NCI-H1436 treated with DMSO at 0.1 percent for 48 hours (cell line): ENCODE data around the gene TBXAS1.

Source experiments
- DNase-seq: peaks from one replicate; lab custom pipeline; 2025; lab: John Stamatoyannopoulos, UW

TBXAS1 gene

DNA sequence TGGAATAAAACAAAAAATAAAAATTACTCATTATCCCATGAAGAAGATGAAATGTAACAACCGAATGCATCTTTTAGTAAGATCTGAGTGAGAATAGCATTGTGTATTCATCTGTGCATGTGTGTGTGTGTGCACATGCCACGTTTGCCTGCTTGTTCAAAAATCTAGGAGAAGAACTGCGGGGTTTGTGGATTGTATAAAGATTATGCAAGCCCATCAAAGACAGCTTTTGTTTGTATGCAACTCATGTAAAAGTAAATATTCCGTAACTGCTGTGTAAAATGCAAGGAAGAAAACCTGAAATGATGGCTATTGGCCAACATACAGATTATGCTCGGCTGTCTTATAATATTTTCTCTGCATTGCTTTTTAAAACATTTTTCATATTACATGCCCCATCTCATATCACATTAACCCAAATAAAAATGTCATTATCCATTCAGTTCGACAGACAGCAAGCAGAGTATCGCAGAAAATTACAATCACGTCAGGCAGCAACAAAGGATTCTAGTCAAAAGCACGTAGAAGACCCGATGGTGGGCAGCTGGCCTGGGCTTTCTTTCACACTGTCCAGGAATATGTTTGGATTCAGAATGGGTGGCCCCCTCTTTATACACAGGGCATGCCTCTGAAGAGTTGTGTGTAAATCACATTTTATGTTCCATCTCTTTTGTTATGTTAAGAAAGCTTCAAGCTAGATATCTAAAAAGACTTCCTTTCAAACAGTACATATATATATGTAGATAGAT lies 119.7 kb downstream of the TBXAS1 start:
- DNase-seq: no peak

DNA sequence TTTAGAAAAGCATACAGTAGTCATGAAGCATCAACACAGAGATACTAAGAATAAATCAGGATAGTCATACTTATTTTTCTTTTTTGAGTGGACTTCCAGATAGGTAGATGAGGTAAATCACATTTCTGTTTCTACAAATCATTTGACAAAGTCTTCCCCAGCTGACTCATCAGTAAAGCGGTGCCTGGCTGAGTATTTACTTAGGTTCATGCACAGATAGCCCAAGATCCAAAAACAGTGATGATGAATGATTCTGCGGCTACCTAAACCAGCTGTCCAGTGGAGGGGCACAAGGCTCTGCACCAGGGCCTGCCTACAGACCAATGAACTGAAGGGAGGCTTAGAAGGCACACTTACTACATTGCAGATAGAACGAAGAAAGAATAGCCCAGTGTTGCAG lies 120.6 kb downstream of the TBXAS1 start:
- DNase-seq: no peak

DNA sequence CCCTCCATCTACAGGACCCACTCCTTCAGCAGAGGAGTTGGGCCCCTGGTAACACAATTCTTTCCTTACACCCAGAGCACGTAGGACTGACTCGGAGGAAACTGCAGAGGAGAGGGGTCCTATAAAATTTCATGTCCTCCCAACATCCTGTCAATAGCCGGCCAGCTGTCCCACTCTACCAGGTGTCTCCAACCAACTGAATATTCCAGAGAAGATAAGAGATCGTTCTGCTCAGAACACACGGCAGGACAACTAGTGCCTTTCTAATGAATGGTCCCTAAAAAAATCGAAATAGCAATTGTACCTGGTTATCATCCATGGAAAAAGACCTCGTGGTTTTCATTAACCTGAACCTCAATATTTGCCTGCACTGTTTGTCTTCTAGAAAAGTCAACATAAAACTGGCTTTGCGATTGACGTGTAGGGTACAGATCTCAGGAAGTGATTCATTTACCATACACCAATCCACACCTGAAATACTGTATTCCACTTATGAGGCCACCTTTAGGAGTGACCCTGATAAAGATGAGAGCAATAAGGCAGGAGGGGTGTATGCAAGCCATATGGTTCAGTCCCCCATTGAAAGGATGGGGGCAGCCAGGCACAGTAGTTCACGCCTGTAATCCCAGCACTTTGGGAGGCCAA lies 121.9 kb downstream of the TBXAS1 start:
- DNase-seq: no peak

DNA sequence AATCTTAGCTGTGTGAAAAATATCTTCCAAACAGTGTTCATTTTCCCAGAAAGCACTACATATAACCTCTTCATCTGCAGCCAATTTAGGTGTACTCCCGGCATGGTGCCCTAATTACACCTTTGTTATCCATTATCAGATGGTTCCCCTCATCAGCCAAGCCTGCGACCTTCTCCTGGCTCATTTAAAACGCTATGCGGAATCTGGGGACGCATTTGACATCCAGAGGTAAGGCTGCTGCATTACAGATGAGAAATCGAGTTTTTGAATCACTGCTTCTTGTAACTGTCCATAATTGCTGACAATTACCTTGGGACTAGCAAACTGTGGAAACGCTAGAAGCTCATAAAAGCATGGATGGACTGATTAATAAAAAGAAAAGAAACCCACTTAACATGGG lies 124.2 kb downstream of the TBXAS1 start:
- no peak for DNase-seq

DNA sequence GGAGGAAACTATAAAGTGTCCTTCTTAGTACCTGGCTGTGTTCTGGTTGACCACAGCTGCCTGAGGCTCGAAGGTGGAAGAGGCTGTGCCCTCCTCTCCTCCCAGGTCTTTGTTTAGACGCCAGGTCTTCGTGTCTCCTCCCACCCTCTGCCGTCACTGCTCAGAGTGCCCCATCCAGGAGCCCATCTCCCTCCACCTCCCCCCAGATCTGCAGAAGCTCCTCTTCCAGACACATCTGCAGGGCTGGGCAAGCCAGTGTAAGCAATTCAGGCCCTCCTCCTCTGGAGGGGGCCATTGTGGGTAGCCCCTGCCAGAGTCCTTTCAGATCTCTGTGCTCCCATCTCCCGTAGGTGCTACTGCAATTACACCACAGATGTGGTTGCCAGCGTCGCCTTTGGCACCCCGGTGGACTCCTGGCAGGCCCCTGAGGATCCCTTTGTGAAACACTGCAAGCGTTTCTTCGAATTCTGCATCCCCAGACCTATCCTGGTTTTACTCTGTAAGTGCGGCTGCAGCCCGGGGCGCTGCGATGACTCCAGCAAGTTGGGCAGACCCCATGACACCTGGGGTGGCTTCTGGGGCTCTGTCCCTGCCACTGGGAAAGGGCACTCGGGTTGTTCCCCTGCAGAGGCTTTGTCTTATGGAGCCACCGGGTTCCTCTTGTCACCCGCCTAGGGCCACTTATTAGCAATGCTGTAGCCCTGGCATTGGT lies 126.2 kb downstream of the TBXAS1 start:
- DNase-seq: no peak

DNA sequence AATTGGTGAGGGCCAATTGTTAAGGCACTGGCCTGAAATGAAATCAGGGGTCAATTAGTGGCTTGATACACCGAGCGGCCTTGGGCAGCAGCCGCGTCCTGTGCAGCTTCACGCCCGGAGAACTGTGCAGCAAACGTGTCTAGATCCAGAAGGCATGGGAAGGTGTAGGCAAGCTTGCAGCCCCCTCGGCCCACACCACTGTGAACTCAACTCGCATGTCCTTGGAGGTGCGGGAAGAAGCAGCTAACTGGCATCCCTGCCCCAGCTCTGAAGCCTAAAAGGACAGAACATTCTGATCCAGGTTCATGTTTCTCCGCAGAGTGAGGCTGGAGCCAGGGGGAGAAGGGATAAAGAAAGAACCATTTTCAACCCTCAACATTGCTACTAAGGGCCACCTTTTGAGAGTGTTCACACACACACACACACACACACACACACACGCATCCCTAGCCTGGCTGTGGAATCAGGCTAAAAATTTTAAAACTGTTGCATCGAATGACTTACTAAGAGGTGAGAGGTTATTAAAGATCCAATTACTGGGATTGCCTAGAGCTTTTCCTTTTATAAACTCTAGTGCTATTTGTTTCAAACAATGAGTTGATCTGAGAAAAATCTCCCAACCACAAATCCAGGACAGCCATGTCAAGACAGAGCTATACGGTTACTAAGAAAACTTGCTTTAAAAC lies 129.7 kb downstream of the TBXAS1 start:
- no peak for DNase-seq

DNA sequence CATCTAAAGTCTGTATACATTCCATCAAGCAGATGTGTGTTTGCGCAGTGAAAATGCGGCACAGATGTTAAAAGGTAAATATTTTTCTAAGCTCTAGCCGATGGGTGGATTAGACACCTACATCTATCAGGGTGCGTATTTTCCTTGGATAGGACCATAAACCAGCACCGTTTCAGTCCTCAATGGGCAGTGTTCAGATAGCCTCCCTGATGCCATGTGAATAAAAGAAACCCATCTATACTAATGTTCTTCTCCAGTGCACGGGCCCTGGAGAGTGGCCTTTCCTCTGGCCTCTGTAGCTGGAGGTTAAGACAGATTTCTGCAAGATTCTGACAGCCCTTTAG lies 130.2 kb downstream of the TBXAS1 start:
- DNase-seq: no peak

DNA sequence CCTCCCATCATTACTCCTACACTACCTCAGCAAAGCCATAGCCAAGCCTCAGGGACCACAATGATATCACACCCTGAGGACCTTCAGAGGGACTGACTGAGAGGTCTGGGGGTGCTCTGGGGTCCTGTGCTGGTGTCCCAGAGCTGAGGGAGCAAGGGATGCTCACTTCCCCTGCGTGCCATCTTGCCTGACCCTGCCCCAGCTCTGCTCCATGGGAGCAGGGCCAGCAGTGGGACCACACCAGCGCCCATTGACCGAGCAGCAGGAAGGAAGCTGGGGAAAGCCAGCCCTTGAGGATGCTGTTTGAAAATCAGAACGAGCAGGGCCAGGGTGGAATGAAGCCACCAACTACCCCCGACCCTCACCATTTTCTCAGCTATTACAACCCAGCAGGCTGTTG lies 130.7 kb downstream of the TBXAS1 start:
- no peak for DNase-seq

DNA sequence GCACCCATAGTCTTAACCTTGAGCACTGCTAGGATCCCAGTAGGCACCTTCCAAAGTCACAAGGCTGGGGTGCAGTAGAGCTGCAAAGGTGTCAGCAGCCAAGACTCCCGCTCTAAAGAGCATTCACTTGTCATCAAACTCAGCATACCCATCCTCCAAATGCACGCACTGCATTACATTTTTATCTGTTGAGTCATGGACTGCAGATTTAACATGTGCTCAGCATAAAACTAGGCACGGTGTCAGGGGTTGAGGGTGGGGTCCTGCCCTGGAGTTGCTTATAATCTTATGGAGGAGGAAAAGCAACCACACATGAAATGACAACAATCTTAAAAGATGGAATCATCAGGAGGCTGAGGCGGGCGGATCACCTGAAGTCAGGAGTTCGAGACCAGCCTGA lies 131.1 kb downstream of the TBXAS1 start:
- no peak for DNase-seq

DNA sequence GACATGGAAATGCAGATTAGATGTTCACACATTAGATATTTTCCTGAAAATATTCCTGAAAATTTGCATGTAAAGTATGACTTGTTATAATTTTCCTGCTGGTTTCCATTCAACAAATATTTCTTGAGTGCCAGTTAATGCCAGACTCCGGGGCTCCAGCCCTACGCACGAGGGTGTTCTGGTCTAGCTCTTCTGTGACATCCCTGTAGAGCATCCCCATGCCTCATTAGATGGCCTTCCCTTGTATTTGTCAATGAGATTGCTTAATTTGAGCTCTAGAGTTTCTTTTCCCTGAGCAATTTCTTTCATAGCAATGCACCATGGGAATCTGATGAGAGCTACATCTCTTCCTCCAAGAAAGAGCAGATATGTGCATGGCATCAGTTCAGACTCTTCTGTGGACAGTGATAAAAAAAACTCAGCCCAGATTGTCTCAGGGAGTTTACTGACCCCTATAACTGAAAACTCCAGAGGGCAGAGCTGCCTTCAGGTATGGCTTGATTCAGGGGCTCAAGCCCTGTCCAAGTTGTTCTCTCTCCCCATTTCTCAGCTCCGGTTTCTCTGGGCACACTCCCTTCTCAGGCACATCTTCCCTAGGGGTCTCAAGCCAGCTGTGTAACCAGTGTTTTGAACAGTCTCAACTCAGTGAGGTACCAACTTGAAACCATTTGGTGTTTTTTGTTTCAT lies 137.0 kb downstream of the TBXAS1 start:
- no peak for DNase-seq

DNA sequence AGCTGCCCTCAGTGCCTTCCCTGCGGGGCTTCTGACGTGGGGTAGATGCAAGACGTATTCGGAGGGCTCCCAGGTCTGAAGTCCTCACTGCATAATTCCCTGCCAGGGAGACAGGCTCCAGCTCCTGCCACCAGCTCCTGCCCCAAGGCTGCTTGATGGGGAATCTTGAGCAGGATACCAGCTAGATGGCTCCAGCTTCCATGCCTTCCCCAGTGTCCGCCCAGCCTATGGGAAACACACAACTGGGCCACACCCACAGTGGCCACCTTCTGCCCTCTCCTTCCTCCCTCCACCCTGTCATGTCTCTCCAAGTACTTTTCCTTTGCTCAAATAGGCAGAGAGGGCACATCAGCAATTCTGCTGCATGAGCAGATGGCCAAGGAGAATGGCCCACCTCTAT lies 137.9 kb downstream of the TBXAS1 start:
- DNase-seq: no peak

DNA sequence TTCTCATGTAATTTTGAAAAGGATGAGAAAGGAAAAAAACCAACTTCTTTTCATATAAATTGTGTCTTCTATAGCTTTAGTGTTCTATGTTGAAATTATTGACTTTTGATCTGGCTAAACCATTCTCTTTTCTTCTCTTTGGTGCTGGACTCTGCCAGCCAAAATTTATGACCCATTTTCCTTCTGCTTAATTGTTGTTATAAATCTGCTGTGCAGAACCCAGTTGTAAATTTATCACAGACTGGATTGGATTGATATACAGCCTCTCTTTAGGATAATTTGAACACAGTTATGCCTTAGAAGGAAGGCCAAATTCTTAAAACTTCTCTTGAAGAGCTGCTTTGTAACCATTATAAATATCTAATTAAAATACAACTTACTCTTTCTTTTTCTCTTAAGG lies 139.9 kb downstream of the TBXAS1 start:
- no peak for DNase-seq

DNA sequence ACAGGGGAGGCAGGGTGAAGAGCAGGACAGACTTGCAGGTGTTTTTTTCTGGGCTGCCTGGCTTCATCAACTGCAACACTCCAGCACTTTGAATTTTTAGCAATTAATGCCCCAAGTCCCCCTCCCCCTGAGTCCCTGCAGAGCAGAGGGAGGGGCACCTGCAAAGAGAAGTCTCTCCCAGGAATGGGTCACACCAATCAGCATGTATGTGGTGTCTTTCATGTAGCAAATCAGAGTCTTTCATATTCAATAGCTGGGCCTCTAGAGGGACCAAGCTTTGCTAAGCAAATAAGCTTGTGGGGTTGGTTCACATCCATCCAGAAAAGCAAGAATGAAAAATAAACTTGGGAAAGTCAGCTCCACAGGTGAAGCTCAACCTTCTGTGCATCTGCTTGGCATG lies 143.0 kb downstream of the TBXAS1 start:
- peak; percentile 73 for DNase-seq

DNA sequence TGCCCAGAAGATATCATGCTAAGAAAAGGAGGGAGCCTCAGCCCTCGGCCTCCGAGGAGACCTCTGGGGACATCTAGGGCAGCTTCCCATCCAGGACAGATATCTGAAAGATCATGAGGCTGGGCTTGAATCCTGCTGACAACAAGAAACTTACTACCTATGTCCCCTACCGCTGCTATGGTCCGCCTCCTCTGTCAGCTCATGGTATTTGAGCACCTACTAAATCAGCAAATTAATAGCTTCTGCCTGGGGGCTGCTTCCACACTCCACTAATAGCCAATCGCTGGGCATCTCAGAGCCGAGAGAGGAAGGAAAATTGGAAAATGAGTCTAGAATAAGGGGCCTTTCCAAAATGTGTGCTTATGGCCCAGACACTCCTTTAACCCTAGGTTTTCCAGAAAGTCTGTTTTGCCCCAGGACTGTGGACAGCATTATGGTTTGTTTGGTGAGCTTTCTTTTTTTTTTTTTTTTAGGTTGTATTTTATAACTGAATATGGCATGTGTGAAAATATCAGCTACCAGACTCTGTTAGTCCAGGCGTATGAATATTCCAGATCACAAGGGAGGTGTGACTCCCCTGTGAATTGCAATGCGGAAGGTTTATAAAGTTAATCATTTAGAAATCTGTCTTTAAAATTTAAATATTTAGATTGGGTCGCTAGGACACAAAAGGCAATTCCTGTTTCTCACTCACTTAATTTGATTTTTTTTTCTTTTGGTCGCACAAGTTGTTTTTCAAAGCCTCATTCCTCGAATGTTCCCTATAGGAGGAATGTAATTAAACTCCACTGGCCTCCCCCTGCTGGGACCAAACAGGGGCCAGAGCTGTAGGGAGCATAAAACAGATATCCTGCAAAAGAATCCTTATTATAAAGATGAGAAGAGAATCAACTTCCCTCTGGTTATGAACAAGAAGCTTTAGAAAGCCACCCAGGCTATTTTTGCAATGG lies 144.3 kb downstream of the TBXAS1 start:
- DNase-seq: no peak

DNA sequence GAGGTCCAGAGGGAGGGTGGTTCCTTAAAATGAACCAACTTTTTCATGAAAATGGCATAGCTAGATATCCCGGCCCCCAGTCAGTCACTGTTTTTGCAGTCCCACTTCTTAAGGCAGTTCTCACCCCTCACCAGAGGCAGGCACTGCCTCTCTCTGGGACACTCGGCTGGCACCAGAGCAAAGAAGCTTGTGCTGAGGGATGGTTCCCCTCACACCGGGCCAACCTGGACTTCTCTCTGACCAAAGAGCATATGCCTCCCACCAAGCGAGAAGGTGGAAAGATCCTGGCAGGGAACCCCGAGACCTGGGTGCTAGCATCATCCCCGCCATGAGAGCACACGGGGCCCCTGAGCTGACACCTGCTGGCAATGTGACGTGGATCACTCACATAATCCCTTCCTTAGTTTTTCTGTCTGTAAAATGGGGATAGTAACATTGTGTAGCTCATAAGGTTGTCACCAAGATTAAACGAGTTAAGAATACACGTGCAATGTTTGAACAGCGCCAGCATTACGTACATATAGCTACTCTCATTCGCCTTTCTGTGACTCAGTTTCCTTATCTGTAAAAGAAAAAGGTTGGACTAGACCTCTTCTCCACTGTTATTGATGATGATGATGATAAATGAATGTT lies 145.2 kb downstream of the TBXAS1 start:
- no peak for DNase-seq

DNA sequence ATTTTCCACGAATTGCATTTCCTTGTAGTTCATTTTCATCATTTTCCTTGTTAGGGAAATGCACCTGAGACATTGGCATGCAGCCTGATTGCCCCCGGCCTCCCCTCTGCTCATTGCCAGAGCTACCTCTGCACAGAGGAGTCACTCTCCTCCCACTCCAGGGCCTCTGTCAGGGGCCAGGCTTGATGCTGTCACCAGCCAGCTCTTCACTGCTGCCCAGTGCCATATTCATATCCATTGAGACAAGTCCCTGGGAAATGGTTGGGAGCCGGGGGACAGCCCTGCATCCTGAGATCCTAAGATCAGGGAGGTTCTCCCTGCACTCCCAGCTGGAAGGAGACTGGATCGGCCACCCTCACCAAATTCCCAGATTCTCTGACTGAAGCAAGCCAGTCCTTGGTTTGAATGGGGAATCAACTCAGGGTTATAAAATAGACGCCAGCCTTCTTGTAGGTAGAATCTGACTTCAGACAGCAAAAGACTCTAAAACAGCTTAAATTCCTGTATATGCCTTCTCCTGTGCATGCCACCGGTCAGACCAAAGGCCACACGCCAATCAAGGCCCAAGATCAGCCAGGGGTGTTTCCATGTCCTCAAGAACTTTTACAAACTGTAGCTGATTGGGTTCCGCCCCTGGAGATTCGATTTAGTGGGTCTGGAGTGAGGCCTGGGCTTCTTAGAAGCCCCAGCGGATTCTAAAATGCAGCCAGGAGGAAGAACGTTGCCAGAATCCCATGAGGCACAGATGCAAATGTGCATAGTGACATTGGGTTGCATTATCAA lies 147.2 kb downstream of the TBXAS1 start:
- DNase-seq: no peak

DNA sequence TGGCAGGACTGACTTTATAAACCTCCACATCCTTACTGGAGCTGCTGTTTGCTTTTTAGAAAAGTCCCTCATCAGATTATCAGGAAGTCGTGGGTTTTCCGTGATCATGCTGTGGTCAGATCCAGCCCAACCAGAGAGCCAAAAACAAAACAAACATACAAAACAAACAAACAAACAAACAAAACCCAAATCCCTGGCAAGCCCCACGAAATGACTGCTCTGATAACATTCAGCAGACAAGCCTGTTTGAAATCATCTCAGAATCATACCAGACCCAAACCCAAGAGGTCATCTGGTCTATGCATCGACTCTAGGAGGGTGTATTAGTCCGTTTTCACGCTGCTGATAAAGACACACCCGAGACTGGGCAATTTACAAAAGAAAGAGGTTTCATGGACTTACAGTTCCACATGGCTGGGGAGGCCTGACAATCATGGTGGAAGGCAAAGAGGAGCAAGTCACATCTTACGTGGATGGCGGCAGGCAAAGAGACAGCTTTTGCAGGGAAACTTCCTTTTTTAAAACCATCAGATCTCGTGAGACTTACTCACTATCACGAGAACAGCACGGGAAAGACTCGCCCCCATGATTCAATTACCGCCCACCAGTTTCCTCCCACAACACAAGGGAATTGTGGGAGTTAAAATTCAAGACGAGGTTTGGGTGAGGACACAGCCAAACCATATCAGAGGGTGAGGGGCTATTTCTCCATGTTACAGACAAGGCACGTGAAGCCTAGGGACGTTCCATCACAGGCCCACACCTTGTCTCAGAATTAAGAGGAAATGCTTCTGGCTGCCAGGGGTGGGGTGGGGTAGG lies 148.0 kb downstream of the TBXAS1 start:
- no peak for DNase-seq

DNA sequence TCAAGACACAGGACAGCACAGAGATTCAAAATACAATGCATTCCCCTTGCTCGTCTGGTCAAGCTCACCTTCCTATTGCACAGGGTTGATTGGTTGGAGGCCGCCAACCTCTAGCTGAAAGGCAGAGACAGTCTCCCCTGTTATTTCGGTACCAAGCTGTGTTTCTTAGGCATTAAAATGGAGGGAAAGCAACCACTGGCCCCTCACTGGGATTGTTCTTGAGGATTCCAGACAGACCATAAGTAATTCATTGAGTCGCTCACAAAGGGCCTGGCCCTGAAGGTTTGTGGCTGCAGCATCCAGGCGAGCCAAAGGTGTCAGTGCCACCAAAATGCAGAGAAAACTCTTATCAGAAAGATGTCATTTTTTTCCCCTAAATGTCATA lies 152.4 kb downstream of the TBXAS1 start:
- no peak for DNase-seq
